GM12878 (cell line): ENCODE measurements around the gene KANK4. TPM values are rescaled to one million over a fixed set of nuclear protein-coding genes. Genes with fewer than 3 reads are reported as not detected.

ENCODE experiments used
- ATAC-seq: fragments of 200-7000 bp; cut with Tn5 transposase; 3 replicates; pipeline ENCODE4 v1.9.1; 2020; ENCODE audit warnings: mild to moderate bottlenecking, moderate library complexity
- BruUV-seq: library from RNA; stranded (reverse); fragments of 400-500 nt; replicated peaks from 2 replicates; lab custom pipeline; 2021; lab: Mats Ljungman, UMichigan
- CTCF ChIA-PET: fragments of 300-600 bp; sonication (Branson Sonifier 250); formaldehyde crosslinking; extraction: SDS; loops from one replicate; lab custom pipeline; 2021; ENCODE audit warnings: inconsistent platforms; lab: Yijun Ruan, JAX
- POLR2A ChIA-PET: fragments of 350-600 bp; formaldehyde crosslinking; extraction: SDS; loops from one replicate; lab custom pipeline; 2021; ENCODE audit warnings: inconsistent platforms; lab: Charles Lee
- RAD21 ChIA-PET: fragments of 300-600 bp; sonication (Branson Sonifier 250); formaldehyde crosslinking; loops from one replicate; lab custom pipeline; 2023; ENCODE audit warnings: antibody characterized with exemption; ENCODE audit not compliant: unreplicated experiment; lab: Charles Lee
- SMC1A ChIA-PET: fragments of 300-600 bp; sonication (Branson Sonifier 250); formaldehyde crosslinking; loops from one replicate; lab custom pipeline; 2023; ENCODE audit not compliant: unreplicated experiment, uncharacterized antibody; lab: Charles Lee
- DNase-seq: peaks from one replicate; pipeline ENCODE4 v3.0.0-alpha.2; 2011; ENCODE audit warnings: low read depth, low spot score
- FAIRE-seq: peaks from 3 replicates; lab custom pipeline; 2011; peaks lifted over from hg19 to GRCh38; lab: Jason Lieb, UNC
- H2AFZ ChIP-seq: 2 replicates; pipeline ENCODE4 v1.6.0; 2011; ENCODE audit warnings: low read depth, low read length, control low read depth; ENCODE audit not compliant: control insufficient read depth
- H3K27ac ChIP-seq: 2 replicates; pipeline ENCODE4 v1.5.1; 2011; ENCODE audit warnings: control low read depth; ENCODE audit not compliant: control insufficient read depth, insufficient read depth
- H3K27me3 ChIP-seq, 2 experiments: replicated peaks in 1 of 2; 2 replicates each; pipeline versions ENCODE4 v1.6.0 to v1.6.1; 2011; ENCODE audit warnings: low read length in 1 of 2; ENCODE audit not compliant: control insufficient read depth in 2 of 2, insufficient read depth in 2 of 2
- H3K36me3 ChIP-seq, 2 experiments: 2 replicates each; pipeline ENCODE4 v1.5.1; 2011; ENCODE audit warnings: low read length in 1 of 2; ENCODE audit not compliant: control insufficient read depth in 2 of 2, insufficient read depth in 2 of 2
- H3K4me1 ChIP-seq: 2 replicates; pipeline ENCODE4 v1.6.1; 2011; ENCODE audit warnings: mild to moderate bottlenecking, low read length, moderate library complexity, mixed read lengths; ENCODE audit not compliant: control insufficient read depth, insufficient read depth
- H3K4me2 ChIP-seq: 2 replicates; pipeline ENCODE4 v1.6.0; 2011; ENCODE audit warnings: control low read depth; ENCODE audit not compliant: control insufficient read depth, insufficient read depth
- H3K4me3 ChIP-seq: fragments of 200-600 bp; sonication (generic); 2 replicates; pipeline ENCODE4 v1.5.1; 2016
- H3K79me2 ChIP-seq: 2 replicates; pipeline ENCODE4 v1.6.0; 2011; ENCODE audit warnings: low read length; ENCODE audit not compliant: control insufficient read depth, insufficient read depth
- H3K9ac ChIP-seq: 2 replicates; pipeline ENCODE4 v1.8.0; 2011; ENCODE audit warnings: low read length, control low read depth, mixed read lengths; ENCODE audit not compliant: control insufficient read depth, insufficient read depth
- H3K9me3 ChIP-seq: replicated peaks from 3 replicates; pipeline ENCODE4 v1.5.1; 2011; ENCODE audit warnings: mild to moderate bottlenecking, low read length; ENCODE audit not compliant: control insufficient read depth, insufficient read depth
- H4K20me1 ChIP-seq: 2 replicates; pipeline ENCODE4 v1.6.0; 2011; ENCODE audit not compliant: control insufficient read depth, insufficient read depth
- CEBPB ChIP-seq, 2 experiments: fragments of 150-350 bp in 1 of 2; IDR thresholded peaks; 2 replicates each; pipeline ENCODE4 v1.6.1; 2012 to 2014; ENCODE audit warnings: low read depth in 2 of 2, low read length in 2 of 2, borderline replicate concordance in 1 of 2, inconsistent platforms in 1 of 2
- GABPA ChIP-seq: IDR thresholded peaks from 2 replicates; pipeline ENCODE4 v1.6.1; 2014; ENCODE audit warnings: antibody characterized with exemption, low read depth, mild to moderate bottlenecking, inconsistent platforms
- HDAC2 ChIP-seq: fragments of 200-600 bp; sonication (generic); IDR thresholded peaks from 2 replicates; pipeline ENCODE4 v1.6.1; 2017
- IKZF1 ChIP-seq: fragments of 450-650 bp; conservative IDR thresholded peaks from 2 replicates; pipeline ENCODE4 v1.6.1; 2017; ENCODE audit warnings: antibody characterized with exemption, mild to moderate bottlenecking
- LARP7 ChIP-seq: fragments of 450-650 bp; IDR thresholded peaks from 2 replicates; pipeline ENCODE4 v1.6.1; 2017; ENCODE audit warnings: mild to moderate bottlenecking
- MTA3 ChIP-seq: IDR thresholded peaks from 2 replicates; pipeline ENCODE4 v1.6.1; 2012; ENCODE audit warnings: low read length, inconsistent platforms, borderline replicate concordance
- MYC ChIP-seq: IDR thresholded peaks from 2 replicates; pipeline ENCODE4 v1.6.1; 2011; ENCODE audit warnings: mild to moderate bottlenecking, low read length, moderate library complexity, inconsistent platforms; ENCODE audit not compliant: insufficient read depth, insufficient replicate concordance, insufficient read length, severe bottlenecking
- RAD51 ChIP-seq: fragments of 450-650 bp; IDR thresholded peaks from 2 replicates; pipeline ENCODE4 v1.6.1; 2016; ENCODE audit warnings: moderate library complexity, mild to moderate bottlenecking, inconsistent platforms
- WGBS: methylation state at CpG from one replicate; pipeline ENCODE4 v1.1.6; 2016; ENCODE audit warnings: low lambda C conversion rate; ENCODE audit not compliant: insufficient replicate concordance, insufficient coverage; ENCODE audit errors: missing lambda C conversion rate; 5-methylcytosine and 5-hydroxymethylcytosine counted together
- in situ Hi-C: fragments of 300-500 bp; cut with MboI; formaldehyde crosslinking; loops from 9 replicates; pipeline ENCODE4 v1.14.3; 2018; ENCODE audit warnings: mixed read lengths
- intact Hi-C: fragments of 100-400 bp; cut with micrococcal nuclease; formaldehyde crosslinking; loops from one replicate; pipeline ENCODE4 v1.14.2; 2022; ENCODE audit not compliant: unreplicated experiment
- polyA plus RNA-seq, 11 experiments: library from polyadenylated mRNA; depleted of rRNA in 4 of 11; unstranded in 6 of 11; stranded (reverse) in 5 of 11; fragments of >200 nt; fragmentation: Nextera tagmentation in 4 of 11; fragmentation: Illumina TruSeq in 1 of 11; extraction: Ambion mirVana in 4 of 11; extraction: Trizol in 1 of 11; gene quantifications; 1 replicate in 1 of 11; 2 replicates in 10 of 11; pipeline versions ENCODE4 v1.2.1 to v1.2.3, GENCODE V29; 2011 to 2016; ENCODE audit warnings: inconsistent platforms in 2 of 11, missing spikeins in 2 of 11, low read depth in 1 of 11
- total RNA-seq, 4 experiments: library from RNA; depleted of rRNA in 3 of 4; stranded (reverse); fragments of >200 nt in 3 of 4; fragmentation: Illumina TruSeq in 1 of 4; extraction: Trizol in 1 of 4; gene quantifications; 2 replicates each; pipeline versions ENCODE4 v1.2.1 to v1.2.3, GENCODE V29; 2013 to 2021

KANK4 gene
- total and polyA plus RNA-seq, 10 of the 15 experiments (the other 5 are each of a cell fraction or from before 2014, with no cell fraction given), result not detected

- no peak for TF ChIP-seq CEBPB (IDR thresholded peaks at IDR 0.05; ENCODE audit: borderline replicate concordance in 1 of 2, low read depth in 2 of 2, low read length in 2 of 2)
- TF ChIP-seq, all 136 proteins: peak for 0
Observed at GRCh38 chr1:62213075-62213914, 105.9 kb downstream of the KANK4 start (continued).

GRCh38 chr1:62212411-62212810 lies 106.8 kb downstream of the KANK4 start:
- SMC1A ChIA-PET, result no interaction called here
- no TSS peak for BruUV-seq
- no peak overlapping the region for H3K4me2 ChIP-seq
- ATAC-seq (no peak), DNase-seq (no peak), FAIRE-seq (no peak)
- H3K79me2 ChIP-seq, result no peaks in the 10 kb centered on the region
- H4K20me1 ChIP-seq, result no peaks in the 10 kb centered on the region
- no peak overlapping the region for H3K4me3 ChIP-seq
- 23% methylated on average over 6 of the region's 6 CpGs for WGBS
- H3K36me3 ChIP-seq, result no peaks in the 10 kb centered on the region
- no peak overlapping the region for H3K27ac ChIP-seq
- no peaks in the 10 kb centered on the region; the same call in 2 of the 3 replicates for H3K9me3 ChIP-seq
- no peaks in the 10 kb centered on the region for H3K27me3 ChIP-seq
- intact Hi-C loops, result no loop called here
- no peak overlapping the region for H2AFZ ChIP-seq
- RAD21 ChIA-PET, result no interaction called here
- CTCF ChIA-PET, result no interaction called here
- POLR2A ChIA-PET, result no interaction called here
- H3K9ac ChIP-seq, result no peak overlapping the region
- in situ Hi-C loops, result no loop called here
- TF ChIP-seq LARP7 (no peak), HDAC2 (no peak), IKZF1 (no peak), GABPA (no peak), MYC (no peak), RAD51 (no peak), MTA3 (no peak), CEBPB (IDR thresholded peaks at IDR 0.05; ENCODE audit: borderline replicate concordance in 1 of 2, low read depth in 2 of 2, low read length in 2 of 2) (no peak)
- no peaks in the 10 kb centered on the region for H3K4me1 ChIP-seq
